IMR-90 (cell line): ENCODE measurements around the gene ADCY2.

Source experiments
- CHD1 ChIP-seq: IDR thresholded peaks from 2 replicates; pipeline ENCODE4 v1.6.1; 2012; ENCODE audit warnings: low read depth, low read length, improper control_type of control experiment
- POLR2A ChIP-seq: IDR thresholded peaks from 2 replicates; pipeline ENCODE4 v1.6.1; 2012; ENCODE audit warnings: mild to moderate bottlenecking, low read depth, low read length
- RAD21 ChIP-seq: IDR thresholded peaks from 2 replicates; pipeline ENCODE4 v1.6.1; 2012; ENCODE audit warnings: low read length, improper control_type of control experiment

- TF ChIP-seq POLR2A, result no peak
- no peak for TF ChIP-seq RAD21
- TF ChIP-seq CHD1, result no peak
These were observed 71.2 kb downstream of the ADCY2 start for GRCh38 chr5:7467179-7467578.
